Kidney capillary endothelial cell (primary cell): ENCODE results near the gene FOXD3.
"Not testable (repeated sequence)": the region's sequence is repeated elsewhere in the genome, so short reads cannot be mapped to it uniquely, and the experiment has no call there.

Experiments used
- DNase-seq: peaks from one replicate; pipeline ENCODE4 v3.0.0-alpha.2; 2018; ENCODE audit warnings: low spot score

FOXD3 gene

DNA sequence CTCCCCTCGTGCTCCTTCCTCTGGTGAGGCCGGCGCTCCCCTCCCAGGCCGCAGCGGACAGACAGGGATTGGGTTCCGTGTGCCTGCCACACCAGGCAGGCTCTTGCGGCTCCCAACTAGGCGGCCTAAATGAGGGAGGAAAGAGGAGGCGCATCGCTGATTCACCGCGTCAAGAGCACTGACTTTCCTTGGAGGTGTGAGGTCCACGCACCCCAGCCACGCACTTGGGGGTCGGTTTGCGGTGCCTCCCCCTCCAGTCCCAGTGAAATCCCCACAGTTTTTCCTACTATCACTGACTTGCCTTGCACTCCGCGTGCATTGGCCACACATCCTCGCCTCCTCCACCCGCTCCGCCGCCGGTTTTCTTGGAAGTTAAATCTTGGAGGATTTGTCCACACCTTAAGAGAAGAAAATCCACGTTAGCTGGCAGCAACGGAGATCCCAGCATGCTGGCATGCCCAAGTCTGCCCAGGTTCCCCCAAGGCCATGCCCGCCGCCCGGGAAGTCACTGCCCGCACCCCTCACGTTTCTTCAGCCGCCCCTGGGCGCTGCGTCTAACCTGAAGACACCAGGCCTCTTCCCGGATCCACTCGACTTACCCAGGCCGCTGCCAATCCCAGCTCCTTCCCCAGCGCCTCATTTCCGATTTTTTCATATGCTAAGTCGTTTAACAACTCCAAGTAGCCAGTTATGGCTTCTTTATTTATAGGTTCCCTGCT lies 1.1 kb upstream of the FOXD3 start:
- DNase-seq: no peak

DNA sequence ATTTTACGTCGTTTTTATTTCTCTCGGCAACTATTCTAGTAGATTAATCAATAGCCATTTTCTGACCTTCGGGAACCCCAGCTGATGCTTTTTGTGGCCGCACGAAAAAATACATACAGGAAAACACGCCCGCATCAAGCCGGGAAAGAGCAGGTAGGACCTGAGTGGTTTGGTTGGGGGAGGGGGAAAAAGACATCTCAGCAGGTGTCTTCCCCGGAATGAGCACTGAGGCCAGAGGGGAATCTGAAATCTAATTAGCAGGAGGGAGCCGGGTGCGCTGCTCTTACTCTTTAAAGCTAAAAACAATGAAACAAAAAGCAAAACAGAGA lies 618 bp upstream of the FOXD3 start:
- no peak for DNase-seq

DNA sequence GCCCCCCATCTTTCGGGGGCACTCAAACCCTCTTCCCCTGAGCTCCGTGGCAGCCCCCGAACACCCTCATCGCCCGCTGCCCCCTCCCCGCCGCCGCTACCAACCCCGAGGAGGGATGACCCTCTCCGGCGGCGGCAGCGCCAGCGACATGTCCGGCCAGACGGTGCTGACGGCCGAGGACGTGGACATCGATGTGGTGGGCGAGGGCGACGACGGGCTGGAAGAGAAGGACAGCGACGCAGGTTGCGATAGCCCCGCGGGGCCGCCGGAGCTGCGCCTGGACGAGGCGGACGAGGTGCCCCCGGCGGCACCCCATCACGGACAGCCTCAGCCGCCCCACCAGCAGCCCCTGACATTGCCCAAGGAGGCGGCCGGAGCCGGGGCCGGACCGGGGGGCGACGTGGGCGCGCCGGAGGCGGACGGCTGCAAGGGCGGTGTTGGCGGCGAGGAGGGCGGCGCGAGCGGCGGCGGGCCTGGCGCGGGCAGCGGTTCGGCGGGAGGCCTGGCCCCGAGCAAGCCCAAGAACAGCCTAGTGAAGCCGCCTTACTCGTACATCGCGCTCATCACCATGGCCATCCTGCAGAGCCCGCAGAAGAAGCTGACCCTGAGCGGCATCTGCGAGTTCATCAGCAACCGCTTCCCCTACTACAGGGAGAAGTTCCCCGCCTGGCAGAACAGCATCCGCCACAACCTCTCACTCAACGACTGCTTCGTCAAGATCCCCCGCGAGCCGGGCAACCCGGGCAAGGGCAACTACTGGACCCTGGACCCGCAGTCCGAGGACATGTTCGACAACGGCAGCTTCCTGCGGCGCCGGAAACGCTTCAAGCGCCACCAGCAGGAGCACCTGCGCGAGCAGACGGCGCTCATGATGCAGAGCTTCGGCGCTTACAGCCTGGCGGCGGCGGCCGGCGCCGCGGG lies 837 bp downstream of the FOXD3 start:
- DNase-seq: no peak

DNA sequence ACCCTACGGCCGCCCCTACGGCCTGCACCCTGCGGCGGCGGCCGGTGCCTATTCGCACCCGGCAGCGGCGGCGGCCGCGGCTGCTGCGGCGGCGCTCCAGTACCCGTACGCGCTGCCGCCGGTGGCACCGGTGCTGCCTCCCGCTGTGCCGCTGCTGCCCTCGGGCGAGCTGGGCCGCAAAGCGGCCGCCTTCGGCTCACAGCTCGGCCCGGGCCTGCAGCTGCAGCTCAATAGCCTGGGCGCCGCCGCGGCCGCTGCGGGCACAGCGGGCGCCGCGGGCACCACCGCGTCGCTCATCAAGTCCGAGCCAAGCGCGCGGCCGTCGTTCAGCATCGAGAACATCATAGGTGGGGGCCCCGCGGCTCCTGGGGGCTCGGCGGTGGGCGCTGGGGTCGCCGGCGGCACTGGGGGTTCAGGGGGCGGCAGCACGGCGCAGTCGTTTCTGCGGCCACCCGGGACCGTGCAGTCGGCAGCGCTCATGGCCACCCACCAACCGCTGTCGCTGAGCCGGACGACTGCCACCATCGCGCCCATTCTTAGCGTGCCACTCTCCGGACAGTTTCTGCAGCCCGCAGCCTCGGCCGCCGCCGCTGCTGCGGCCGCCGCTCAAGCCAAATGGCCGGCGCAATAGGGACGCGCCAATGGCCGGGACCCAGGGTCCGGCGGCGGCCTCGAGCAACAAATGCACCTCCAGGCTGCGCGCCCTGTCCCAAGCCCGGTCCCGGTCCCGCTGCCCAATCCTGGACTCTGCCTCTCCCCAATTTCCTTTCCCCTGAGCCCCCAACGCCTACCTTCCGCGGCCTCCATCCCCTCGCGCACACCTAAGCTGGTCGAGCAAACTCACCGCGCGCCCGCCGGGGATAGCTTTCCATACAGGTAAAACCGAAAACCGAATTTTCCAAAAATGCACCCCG lies 1.8 kb downstream of the FOXD3 start:
- DNase-seq: no peak

DNA sequence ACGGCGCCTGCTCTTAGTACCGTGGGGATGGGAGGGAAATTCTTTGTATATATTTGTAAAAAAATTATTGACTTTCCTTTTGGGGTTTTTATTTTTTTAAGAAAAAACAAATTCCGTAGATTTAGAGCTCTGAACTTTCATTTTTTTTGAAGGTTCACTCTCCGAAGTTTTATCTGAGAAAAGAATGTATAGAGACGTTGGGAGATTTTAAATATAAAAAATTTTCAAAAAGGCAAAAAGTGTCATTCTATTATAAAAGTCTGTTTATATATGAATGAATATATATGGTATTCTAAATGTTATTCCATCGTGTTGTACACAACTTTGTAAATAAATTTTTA lies 2.4 kb downstream of the FOXD3 start:
- no peak for DNase-seq

DNA sequence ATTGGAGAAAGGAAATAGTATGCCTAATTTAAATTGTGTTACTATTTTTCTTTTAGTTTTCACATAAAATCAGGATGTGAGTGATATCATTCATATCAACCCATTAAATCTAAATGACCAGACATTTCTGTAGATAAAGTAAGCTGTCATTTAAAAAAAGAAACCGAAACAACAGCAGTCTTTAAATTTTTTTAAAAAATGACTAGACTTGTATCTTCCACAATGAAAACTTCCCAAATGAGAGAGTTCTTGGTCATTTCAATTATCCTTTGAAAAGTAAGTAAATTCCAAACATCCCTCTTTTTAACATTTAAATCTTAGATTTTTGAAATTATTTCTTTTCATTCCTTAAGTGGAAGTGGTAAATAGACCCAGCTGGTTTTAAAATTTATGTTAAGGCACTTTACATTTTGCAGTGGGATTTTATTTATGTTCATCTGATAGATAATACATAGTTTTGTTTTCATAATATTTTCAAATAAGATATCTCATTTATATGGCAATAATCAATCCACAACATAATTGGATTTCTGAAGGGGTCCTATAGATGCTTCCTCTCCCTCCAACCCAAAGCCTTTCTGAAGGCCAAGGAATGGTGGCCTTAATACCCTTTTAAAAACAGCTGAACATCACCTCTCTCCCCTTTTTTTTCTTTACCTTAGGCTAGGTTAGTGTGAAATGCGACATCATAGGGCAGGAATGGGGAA lies 3.1 kb downstream of the FOXD3 start:
- no peak for DNase-seq

DNA sequence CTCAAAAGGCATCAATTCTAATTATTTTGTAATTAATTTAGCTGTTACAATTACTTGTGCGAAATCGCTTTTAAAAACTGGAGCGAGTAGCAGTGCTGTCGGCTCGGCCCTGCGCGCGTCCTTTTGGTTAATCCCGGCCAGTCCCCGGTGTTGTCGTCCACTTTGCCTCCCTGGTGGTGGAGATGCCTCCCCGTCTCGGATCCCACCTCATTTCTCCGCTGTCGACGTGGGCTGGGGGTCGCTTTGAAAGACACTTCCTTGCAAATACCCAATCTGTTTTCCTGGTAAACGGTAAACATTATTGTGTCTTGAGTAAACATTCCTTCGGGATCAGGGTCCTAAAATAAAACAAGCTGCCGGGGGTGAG lies 3.7 kb downstream of the FOXD3 start:
- DNase-seq: no peak

DNA sequence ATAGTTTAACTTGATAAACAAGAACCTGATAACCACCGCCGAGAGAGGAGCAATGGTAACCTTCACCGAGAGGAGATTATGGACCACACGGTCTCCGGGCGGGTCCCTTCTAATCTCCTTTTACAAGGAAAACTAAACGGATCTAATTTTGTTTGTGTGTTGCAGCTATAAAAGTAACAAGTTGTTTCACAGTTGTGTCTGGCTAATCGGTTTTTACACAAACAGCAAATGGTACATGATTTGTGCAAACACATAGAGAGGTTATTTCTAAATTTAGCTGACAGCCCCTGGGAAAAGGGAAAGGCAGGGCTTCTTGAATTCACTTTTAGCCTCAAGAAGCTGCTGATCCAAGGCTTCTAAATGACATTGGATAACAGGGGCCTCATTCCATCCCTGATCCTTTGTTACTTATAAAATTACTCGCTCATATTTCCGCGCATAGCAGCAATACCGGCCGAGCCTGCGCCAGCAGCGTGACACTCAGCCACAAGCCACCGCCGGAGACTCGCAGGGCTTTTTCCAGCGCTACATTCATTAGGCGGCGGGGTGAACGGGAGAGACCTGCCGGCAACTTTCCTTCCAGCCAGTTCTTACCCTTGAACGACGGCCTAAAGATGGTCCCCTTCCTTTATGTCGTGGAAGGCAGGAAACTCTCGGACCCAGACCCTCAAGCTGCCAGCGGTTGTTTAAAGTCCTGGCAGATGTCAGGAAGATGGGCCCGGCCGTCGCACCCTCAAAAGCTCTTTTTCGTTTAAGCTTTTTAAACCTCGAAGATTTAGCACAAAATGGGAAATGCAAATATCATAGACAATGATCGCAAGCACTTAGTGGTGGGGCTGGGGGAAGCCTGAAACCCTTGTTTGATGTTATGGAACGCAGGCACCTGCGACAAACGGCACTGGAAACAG lies 4.4 kb downstream of the FOXD3 start:
- DNase-seq: no peak

DNA sequence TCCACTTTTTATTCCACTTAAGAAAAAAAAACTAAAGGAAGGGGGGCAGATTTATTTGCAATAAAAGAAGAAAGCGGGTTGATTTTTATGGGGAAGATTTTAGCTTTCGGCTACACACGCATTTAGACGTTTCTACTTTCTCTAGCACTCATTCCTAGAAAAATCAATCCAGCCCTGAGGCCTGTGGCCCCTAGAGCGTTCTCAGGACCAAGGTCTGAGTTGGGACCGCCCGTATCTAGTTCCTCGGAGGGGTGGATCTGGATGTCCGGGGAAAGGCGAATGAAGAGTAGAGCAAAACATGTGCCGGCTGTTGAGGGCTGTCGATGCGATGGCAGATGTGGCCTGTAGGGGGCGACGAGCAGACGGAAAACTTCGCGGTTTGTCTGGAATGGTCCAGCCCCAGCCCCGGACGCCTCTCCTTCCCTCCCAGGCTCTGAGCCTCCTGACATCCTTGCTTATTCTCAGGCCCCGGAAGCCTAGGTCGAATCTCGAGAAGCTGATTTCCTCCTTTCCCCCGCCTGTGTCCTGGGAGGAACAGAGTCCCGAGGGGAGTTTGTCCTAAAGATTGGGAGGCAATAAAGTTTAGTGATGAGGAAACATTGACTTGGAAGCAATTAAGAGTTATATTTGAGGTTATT lies 5.2 kb downstream of the FOXD3 start:
- DNase-seq: no peak

DNA sequence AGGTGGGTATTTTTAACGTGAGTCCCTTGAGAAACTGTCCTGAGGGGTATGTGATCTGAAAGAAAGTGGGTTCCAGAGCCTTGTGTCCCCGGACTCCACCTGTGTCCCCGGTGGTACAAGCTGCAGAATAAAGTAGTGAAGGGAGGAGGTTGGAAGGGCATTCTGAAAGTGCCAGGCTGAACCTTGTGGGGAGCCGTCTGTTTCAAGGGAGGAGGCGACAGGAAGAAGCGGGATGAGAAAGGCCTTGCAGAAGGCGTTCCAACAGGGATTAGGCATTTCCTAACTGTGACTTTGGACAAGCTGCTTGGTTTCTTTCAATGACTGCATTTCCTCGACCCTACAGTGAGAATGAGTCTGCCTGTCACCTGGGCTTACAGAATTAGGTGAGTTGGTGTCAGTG lies 5.8 kb downstream of the FOXD3 start:
- no peak for DNase-seq

DNA sequence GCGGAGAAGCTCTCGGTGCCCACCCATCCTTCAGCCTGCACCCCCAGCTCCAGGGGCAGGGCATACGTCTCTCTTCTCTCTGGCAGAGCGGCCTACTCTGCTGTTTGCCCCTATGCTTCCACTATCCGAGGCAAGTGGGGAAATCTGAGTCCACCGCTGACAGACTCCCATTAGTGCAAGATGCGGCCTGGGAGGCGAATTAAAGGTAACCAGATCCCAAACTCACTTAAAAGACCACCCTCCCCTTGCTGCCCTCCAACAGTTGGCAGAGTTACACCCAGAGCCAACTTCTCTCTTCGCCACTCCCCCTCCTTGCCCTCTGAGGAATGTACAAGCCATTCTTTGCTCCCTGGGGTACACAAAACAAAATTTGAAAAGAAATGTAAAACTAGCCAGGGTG lies 6.4 kb downstream of the FOXD3 start:
- DNase-seq: no peak

DNA sequence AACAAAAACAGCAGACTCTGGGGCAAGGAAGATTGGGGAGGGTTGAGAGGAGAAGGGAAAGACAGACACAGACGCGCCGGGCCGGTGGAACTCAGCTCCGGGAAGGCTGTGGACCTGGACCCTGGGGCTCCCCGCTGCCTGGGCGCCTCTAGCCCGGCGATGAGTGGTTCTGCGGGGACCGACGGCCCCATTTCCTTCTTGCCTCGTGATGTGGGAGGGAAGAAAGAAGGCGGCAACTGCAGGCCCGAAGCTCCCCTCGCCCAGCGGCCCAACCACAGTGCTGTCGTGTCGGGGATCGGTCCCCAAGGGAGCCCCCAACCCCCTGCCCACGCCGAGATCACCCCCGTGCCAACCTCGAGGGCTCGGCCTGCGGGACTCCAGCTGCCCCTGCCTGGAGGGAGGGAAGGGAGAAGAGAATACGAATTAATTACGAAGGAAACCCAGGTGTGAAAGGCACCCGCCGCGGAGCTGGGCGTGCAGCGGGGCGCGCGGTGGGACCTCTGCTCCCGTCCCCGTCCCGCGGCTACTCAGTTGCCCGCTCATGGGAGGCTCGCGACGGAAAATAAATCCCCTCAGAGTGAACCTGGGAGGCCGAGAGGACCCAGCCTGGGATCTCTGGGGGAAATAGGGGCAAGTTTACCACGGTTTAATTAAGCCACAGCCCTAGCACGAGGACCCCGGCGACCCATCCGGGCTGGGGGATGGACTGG lies 7.4 kb downstream of the FOXD3 start:
- DNase-seq: no peak

DNA sequence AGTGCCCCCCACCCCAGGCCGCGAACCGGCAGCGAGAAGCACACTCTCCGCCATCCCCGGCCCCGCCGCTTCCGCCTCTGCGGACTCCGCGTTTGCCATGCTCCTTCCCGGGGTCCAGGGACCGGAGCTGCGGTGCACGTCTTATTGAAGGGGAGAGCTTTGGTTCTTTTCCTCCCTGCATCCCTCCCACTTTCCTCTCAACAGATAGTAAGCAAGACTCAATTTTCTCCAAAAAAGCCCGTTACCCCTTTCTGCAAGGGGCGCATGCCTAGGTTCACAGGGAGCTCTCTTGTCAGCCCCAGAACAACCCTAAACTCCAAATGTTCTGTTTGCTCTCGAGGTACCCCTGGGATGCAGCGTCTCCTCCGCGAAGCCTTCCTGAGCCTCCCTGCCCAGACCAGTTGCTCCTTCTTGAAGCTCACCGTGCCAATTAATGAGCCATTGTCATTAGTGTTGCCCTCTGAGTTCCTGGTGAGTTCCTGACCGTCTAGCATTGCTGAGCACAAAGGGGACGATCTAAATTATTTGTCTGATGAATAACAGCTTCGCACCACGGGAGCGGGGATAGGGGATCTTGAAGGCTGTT lies 8.1 kb downstream of the FOXD3 start:
- DNase-seq: no peak

DNA sequence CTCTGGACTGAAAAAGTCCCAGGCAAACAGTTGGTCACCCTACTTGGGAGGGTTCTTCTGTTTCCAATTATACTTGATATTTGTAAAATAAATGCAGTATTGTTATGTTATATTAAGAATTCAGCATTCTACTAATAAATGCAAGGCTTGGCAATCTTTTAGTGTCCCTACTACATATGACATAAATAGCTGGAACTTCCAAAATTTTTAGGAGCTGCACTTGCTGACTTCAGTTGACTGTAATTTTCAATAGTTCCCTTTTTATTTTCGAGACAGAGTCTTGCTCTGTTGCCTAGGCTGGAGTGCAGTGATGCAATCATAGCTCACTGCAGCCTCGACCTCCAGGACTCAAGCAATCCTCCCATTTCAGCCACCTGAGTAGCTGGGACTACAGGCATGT lies 20.0 kb downstream of the FOXD3 start:
- DNase-seq: no peak

DNA sequence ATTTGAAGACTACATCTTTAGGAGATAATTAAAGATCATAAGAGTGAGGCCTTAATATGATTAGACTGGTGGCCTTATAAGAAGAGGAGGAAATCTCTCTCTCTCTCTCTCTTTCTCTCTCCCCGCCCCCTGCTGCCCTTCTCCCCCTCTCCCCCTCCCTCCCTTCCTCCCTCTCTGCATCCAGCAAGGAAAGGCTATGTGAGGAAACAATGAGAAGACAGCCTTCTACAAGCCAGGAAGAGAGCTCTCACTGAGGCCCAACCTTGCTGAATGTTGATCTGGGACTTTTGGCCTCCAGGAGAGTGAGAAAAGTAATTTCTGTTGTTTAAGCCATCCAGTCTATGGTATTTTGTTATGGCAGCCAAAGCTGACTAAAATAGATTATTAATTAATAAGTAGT lies 21.6 kb downstream of the FOXD3 start:
- DNase-seq: no peak

DNA sequence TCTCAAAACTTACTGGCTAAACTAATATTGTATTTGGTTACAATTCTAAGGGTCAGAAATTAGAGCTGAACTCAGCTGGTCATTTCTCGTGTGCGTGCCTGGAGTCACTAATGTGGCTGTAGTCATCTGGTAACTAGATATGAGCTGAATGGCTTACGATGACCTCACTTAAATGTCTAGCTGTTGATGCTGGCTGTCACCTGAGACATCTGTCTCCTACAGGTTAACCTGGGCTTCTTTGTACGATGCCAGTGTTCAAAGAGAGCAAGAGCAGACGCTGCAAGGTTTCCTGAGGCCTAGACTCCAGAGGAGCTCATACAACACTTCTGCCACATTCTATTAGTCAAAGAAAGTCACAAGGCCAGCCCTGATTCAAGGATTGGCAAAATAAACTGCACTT lies 28.0 kb downstream of the FOXD3 start:
- no peak for DNase-seq

DNA sequence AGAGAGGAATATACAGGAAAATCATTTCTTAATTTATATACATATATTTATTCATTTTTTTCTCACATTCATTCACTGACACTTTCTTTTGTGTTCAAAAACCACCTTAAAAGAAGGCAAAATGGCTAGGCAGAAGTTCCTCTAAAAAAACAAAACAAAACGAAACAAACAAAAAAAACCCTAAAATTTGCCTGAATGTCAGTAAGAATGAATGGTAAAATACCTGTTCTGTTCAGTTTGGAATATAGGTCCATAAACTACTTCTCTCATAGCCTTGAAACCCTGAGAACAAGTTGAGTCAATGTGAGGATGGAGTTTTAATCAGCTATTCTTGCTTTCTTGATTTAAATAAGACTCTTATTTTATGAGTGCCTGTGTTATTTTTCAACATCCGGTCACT lies 30.4 kb downstream of the FOXD3 start:
- no peak for DNase-seq

DNA sequence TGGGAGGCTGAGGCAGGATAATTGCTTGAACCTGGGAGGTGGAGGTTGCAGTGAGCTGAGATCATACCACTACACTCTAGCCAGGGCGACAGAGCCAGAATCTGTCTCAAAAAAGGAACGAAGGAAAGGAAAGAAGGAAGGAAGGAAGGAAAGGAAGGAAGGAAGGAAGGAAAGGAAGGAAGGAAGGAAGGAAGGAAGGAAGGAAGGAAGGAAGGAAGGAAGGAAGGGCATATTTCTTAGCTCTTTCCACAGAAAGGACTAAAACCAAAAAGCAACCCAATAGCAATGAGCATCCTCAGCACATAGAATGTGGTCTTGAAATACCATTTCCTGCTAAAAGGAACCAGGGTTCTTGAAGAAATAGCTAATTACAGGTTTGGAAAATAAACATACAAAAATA lies 33.9 kb downstream of the FOXD3 start:
- DNase-seq: not testable (repeated sequence)

DNA sequence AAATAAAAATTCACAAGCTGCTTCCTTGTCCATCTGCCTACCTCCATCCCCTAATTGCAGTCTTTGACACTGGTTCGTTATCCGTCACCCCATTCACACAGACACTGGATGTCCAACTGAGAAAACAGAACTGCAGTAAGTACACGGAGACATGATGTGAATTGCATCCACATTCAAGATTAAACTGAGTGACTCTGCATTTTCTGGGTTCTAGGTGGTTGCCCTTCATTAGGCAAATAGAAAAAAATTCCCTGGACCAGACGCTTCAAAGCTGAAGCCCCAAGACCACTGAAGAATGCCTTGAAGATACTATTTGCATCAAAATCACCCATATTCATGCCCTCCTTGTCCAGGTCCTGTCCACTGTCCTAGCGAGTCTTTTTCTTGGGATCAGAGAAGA lies 37.2 kb downstream of the FOXD3 start:
- no peak for DNase-seq

DNA sequence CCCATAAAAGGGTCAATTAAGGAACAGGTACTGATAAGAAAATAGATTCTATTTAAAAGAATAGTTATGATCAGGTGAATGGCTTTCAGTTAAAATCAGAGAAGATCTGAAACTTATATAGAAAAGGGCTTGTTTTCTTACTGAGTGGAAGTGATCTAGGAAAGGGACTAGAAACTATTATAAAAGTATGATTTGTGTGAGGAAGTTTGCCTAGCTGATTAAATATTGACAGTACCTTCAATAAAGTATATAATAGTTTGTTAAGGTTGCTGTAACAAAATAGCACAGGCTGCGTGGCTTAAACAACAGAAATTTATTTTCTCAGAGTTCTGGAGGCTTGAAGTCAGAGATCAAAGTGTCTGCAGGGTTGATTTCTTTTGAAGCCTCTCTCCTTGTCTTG lies 39.7 kb downstream of the FOXD3 start:
- DNase-seq: no peak
